ENCODE results near the gene GPC6.

Gene GPC6

GRCh38 chr13:93899981-93900380, 673.4 kb downstream of the GPC6 start:
- TF ChIP-seq CTCF (IDR thresholded peaks at IDR 0.05; ENCODE audit: low read depth, low read length) = no peak
- no peak for DNase-seq (ENCODE audit: extremely low read depth, low read depth)

- no peak for TF ChIP-seq CTCF (IDR thresholded peaks at IDR 0.05; ENCODE audit: low read depth, low read length)
- no peak for DNase-seq (ENCODE audit: extremely low read depth, low read depth)
Measured at GRCh38 chr13:93900731-93901130, 674.1 kb downstream of the GPC6 start.

- no peak for TF ChIP-seq CTCF (IDR thresholded peaks at IDR 0.05; ENCODE audit: low read depth, low read length)
- DNase-seq (ENCODE audit: extremely low read depth, low read depth) = no peak
Measured at GRCh38 chr13:93903909-93904308, 677.3 kb downstream of the GPC6 start.

- peak; percentile 5 for DNase-seq (ENCODE audit: extremely low read depth, low read depth)
- no peak for TF ChIP-seq CTCF (IDR thresholded peaks at IDR 0.05; ENCODE audit: low read depth, low read length)
Measured at GRCh38 chr13:93915269-93915809, 688.7 kb downstream of the GPC6 start.

- no peak for TF ChIP-seq CTCF (IDR thresholded peaks at IDR 0.05; ENCODE audit: low read depth, low read length)
- DNase-seq (ENCODE audit: extremely low read depth, low read depth) = no peak
Measured at GRCh38 chr13:93922063-93922855, 695.7 kb downstream of the GPC6 start.

GRCh38 chr13:93925990-93926389, 699.4 kb downstream of the GPC6 start:
- DNase-seq (ENCODE audit: extremely low read depth, low read depth) = no peak
- TF ChIP-seq CTCF (IDR thresholded peaks at IDR 0.05; ENCODE audit: low read depth, low read length) = no peak

- DNase-seq (ENCODE audit: extremely low read depth, low read depth) = no peak
- TF ChIP-seq CTCF (IDR thresholded peaks at IDR 0.05; ENCODE audit: low read depth, low read length) = no peak
Measured at GRCh38 chr13:93926425-93926824, 699.8 kb downstream of the GPC6 start.

All from AG09319 (cell line).